Vagina (tissue), 2 donors: ENCODE data around the gene TMEM129. TPM values are rescaled to one million over a fixed set of nuclear protein-coding genes. Genes with fewer than 3 reads are reported as not detected.

ENCODE experiments used
- DNase-seq, 2 donors: peaks; one replicate each; pipeline ENCODE4 v3.0.0-alpha.2; 2017; ENCODE audit errors: extremely low spot score in 2 of 2
- H3K27ac ChIP-seq: fragments of 200-600 bp; sonication (generic); one replicate; pipeline ENCODE4 v1.5.1; 2019
- H3K27me3 ChIP-seq: fragments of 200-600 bp; sonication (generic); one replicate; pipeline ENCODE4 v1.5.1; 2019
- H3K36me3 ChIP-seq, 2 donors: fragments of 200-600 bp; sonication (generic); one replicate each; pipeline ENCODE4 v1.5.1; 2017 to 2019
- H3K4me1 ChIP-seq: fragments of 200-600 bp; sonication (generic); one replicate; pipeline ENCODE4 v1.5.1; 2019
- H3K4me3 ChIP-seq, 2 donors: fragments of 200-600 bp; sonication (generic); 1 replicate in 1 of 2; 2 replicates in 1 of 2; pipeline ENCODE4 v1.5.1; 2016 to 2019
- H3K9me3 ChIP-seq: fragments of 200-600 bp; sonication (generic); one replicate; pipeline ENCODE4 v1.5.1; 2019
- POLR2A ChIP-seq, 2 donors: fragments of 450-650 bp; IDR thresholded peaks; one replicate each; pipeline ENCODE4 v1.6.1; 2017; ENCODE audit warnings: antibody characterized with exemption in 2 of 2, mild to moderate bottlenecking in 2 of 2, moderate library complexity in 2 of 2
- POLR2AphosphoS5 ChIP-seq, 2 donors: sonication (generic); formaldehyde crosslinking; IDR thresholded peaks; one replicate each; pipeline ENCODE4 v1.9.0; 2017; ENCODE audit warnings: antibody characterized with exemption in 2 of 2, mild to moderate bottlenecking in 2 of 2, low read depth in 1 of 2; ENCODE audit not compliant: insufficient read depth in 1 of 2
- intact Hi-C: fragments of 100-400 bp; cut with DNase I; formaldehyde crosslinking; loops from one replicate; pipeline ENCODE4 v1.15.1; 2023
- total RNA-seq: library from RNA; depleted of rRNA; stranded (reverse); fragments of >200 nt; gene quantifications from one replicate; pipeline ENCODE4 v1.2.3, GENCODE V29; 2016
- TF ChIP-seq, protein P1 (sequence below), 3 experiments: fragments of 450-650 bp in 2 of 3; fragments of 200-600 bp in 1 of 3; sonication (generic) in 1 of 3; IDR thresholded peaks; one replicate each; pipeline ENCODE4 v1.5.1; 2017 to 2019; ENCODE audit warnings: antibody characterized with exemption in 3 of 3, mild to moderate bottlenecking in 2 of 3, moderate library complexity in 2 of 3

Gene TMEM129
- total RNA-seq, 1 donor from 2014 or later = 50.6 TPM

DNA sequence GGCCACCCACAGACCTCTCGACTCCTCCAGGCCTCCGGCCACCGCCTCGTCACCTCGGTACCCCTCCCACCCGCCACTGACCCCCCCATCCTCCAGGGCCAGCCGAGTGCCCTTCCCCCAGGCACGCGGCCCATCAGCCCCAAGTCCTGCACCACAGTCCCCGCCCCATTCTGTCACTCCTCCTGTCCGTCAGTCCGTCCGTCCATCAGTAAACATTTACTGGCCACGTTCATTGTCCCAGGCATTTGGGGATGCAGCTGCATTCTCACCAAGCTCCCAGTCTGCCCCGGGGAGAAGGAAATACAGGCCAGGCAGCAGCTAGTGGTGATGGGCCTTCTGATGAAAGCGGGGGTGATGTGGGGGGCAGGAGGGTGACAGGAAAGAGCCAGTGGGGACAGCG, 36.7 kb upstream of the TMEM129 start:
- TF ChIP-seq POLR2A (IDR thresholded peaks at IDR 0.05) (no peak), POLR2AphosphoS5 (IDR thresholded peaks at IDR 0.05; ENCODE audit: insufficient read depth in 1 of 2, low read depth in 1 of 2) (no peak)
- TF ChIP-seq, protein P1, sequence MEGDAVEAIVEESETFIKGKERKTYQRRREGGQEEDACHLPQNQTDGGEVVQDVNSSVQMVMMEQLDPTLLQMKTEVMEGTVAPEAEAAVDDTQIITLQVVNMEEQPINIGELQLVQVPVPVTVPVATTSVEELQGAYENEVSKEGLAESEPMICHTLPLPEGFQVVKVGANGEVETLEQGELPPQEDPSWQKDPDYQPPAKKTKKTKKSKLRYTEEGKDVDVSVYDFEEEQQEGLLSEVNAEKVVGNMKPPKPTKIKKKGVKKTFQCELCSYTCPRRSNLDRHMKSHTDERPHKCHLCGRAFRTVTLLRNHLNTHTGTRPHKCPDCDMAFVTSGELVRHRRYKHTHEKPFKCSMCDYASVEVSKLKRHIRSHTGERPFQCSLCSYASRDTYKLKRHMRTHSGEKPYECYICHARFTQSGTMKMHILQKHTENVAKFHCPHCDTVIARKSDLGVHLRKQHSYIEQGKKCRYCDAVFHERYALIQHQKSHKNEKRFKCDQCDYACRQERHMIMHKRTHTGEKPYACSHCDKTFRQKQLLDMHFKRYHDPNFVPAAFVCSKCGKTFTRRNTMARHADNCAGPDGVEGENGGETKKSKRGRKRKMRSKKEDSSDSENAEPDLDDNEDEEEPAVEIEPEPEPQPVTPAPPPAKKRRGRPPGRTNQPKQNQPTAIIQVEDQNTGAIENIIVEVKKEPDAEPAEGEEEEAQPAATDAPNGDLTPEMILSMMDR (IDR thresholded peaks at IDR 0.05) = no peak
- intact Hi-C loops = no loop called here
- Histone ChIP-seq H3K4me1 (peaks cover 57% of the 10 kb centered on the region), H3K27ac (peak overlapping the region; percentile 61), H3K27me3 (no peaks in the 10 kb centered on the region), H3K9me3 (no peaks in the 10 kb centered on the region), H3K4me3 (no peak overlapping the region), H3K36me3 (no peaks in the 10 kb centered on the region)
- no peak for DNase-seq

DNA sequence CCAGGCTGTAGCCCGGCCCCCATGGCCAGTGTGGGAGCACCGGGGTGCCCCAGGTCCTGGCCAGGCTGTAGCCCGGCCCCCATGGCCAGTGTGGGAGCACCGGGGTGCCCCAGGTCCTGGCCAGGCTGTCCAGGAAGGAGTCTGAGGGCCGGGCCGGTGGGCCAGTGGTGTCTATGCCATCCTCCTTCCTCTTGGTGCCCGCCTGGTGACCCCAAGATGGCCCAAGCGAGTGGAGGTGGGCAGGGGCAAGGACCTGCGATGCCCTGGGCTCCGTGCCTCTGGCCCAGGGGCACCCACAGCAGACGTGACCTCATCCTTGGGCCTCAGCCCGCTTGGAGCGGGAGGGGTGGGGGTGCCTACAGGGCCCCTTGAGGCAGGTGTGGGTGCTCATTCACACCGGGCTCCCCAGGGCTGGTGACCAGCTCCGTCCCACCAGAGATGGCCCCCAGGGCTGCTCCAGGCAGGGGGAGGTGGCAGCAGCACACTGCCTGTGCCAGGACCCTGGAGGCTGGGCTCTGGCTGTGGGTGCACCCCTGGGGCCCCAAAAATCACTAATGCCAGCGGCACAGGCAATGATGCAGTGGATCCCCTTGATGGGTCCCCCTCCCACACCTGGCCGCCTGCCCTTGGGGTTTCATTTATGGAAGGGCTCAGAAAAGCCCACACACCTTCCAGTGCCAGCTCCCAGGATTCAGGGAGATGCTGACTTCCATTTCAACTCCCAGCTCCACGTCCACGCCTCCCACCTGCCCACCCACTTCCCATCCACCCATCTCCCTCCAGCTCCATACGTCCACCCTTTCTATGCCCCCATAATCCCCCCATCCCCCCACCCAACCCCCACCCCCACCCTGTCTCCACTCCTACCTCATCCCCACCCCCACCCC, 36.0 kb upstream of the TMEM129 start:
- H3K36me3 ChIP-seq = no peaks in the 10 kb centered on the region
- intact Hi-C loops = no loop called here
- no peak for DNase-seq
- no peak overlapping the region for H3K27ac ChIP-seq
- H3K4me3 ChIP-seq = no peak overlapping the region
- TF ChIP-seq POLR2AphosphoS5 (IDR thresholded peaks at IDR 0.05; ENCODE audit: insufficient read depth in 1 of 2, low read depth in 1 of 2) (no peak), POLR2A (IDR thresholded peaks at IDR 0.05) (no peak)
- TF ChIP-seq, protein P1 (IDR thresholded peaks at IDR 0.05) = no peak
- no peaks in the 10 kb centered on the region for H3K27me3 ChIP-seq
- peaks cover 64% of the 10 kb centered on the region for H3K4me1 ChIP-seq
- no peaks in the 10 kb centered on the region for H3K9me3 ChIP-seq

DNA sequence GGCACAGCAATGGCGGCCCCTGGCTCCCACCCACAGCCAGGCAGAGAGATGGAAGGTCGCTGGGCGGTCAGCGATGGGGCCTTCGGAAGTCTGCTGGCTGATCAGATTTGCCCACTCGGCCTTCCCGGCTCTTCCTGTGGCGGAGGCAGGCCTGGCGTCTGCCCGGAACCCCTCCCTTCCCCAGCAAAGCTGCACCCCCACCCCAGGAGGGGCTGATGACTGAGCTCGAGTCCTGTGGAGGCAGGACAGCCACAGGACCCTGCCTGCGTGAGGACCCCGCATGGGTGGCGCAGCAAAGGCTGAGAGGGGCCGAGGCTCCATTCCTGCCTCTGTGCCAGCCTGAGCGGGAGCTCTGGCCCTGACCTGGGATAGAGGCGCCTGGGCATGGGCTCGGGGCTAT, 35.0 kb upstream of the TMEM129 start:
- intact Hi-C loops = no loop called here
- Histone ChIP-seq H3K27ac (peak overlapping the region; percentile 27), H3K9me3 (no peaks in the 10 kb centered on the region), H3K4me1 (peaks cover 74% of the 10 kb centered on the region), H3K36me3 (no peaks in the 10 kb centered on the region), H3K4me3 (no peak overlapping the region), H3K27me3 (no peaks in the 10 kb centered on the region)
- DNase-seq = no peak
- TF ChIP-seq POLR2AphosphoS5 (IDR thresholded peaks at IDR 0.05; ENCODE audit: insufficient read depth in 1 of 2, low read depth in 1 of 2) = no peak
- TF ChIP-seq POLR2A (IDR thresholded peaks at IDR 0.05) = no peak
- TF ChIP-seq, protein P1 (IDR thresholded peaks at IDR 0.05) = no peak

DNA sequence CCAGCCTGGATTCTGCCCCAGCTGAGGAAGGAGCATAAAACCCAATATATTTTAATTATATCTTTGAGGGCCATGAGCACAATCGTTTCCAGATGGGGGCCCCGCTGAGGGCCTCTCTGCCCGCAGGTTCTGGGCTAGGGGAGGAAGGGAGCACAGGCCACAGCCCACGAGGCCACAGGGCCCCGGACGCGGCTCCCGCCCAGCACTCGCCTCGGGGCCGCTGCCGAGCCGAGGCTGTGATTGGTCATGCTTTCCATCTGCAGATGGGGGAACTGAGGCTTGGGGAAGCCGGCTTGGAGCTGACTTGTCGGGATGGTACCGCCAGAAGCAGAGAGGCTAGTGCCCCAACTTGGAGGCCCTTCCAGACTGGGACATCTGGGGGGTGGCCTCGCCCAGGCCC, 34.2 kb upstream of the TMEM129 start:
- peak overlapping the region; percentile 27 for H3K27ac ChIP-seq
- peaks cover 69% of the 10 kb centered on the region for H3K4me1 ChIP-seq
- H3K27me3 ChIP-seq = no peaks in the 10 kb centered on the region
- no peak overlapping the region for H3K4me3 ChIP-seq
- no peak for TF ChIP-seq POLR2A (IDR thresholded peaks at IDR 0.05)
- no peak for TF ChIP-seq POLR2AphosphoS5 (IDR thresholded peaks at IDR 0.05; ENCODE audit: insufficient read depth in 1 of 2, low read depth in 1 of 2)
- TF ChIP-seq, protein P1 (IDR thresholded peaks at IDR 0.05) = no peak
- no peaks in the 10 kb centered on the region for H3K9me3 ChIP-seq
- DNase-seq = no peak
- intact Hi-C loops = no loop called here
- H3K36me3 ChIP-seq = no peaks in the 10 kb centered on the region

DNA sequence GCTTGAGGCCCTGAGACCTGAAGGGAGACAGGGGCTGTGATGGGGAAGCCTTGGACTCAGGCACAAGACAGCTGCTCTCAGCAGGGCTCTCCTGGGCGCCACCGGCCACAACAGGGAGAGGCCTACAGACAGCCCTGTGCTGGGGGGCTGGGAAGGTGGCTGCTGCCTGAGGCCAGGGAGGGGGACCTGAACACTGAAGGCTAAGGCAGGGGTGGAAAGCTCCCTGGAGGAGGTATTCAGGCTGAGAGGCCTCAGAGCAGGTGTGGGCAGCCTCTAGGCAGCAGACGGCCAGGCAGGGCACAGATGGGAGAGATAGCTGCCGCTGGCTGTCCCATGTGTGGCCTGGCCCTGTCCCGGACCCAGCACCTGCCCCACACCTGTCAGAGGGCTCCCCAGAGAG, 33.2 kb upstream of the TMEM129 start:
- Histone ChIP-seq H3K27me3 (no peaks in the 10 kb centered on the region), H3K4me1 (peaks cover 63% of the 10 kb centered on the region), H3K27ac (peak overlapping the region; percentile 39), H3K36me3 (no peaks in the 10 kb centered on the region), H3K4me3 (no peak overlapping the region), H3K9me3 (no peaks in the 10 kb centered on the region)
- no peak for TF ChIP-seq POLR2A (IDR thresholded peaks at IDR 0.05)
- TF ChIP-seq, protein P1 (IDR thresholded peaks at IDR 0.05) = no peak
- TF ChIP-seq POLR2AphosphoS5 (IDR thresholded peaks at IDR 0.05; ENCODE audit: insufficient read depth in 1 of 2, low read depth in 1 of 2) = no peak
- intact Hi-C loops = no loop called here
- DNase-seq = no peak
